Astrocyte (in vitro differentiated cells and primary cell): ENCODE data around the gene GLYATL3.

ENCODE experiments used
- EZH2 ChIP-seq: IDR thresholded peaks from 2 replicates; pipeline ENCODE4 v1.6.1; 2012; ENCODE audit warnings: mild to moderate bottlenecking, low read length, inconsistent platforms; ENCODE audit not compliant: insufficient read depth
- TF ChIP-seq, protein P1 (sequence below): IDR thresholded peaks from 2 replicates; pipeline ENCODE4 v1.5.1; 2011; ENCODE audit warnings: low read depth, mild to moderate bottlenecking, inconsistent platforms, low read length, moderate library complexity; ENCODE audit not compliant: insufficient read depth

DNA sequence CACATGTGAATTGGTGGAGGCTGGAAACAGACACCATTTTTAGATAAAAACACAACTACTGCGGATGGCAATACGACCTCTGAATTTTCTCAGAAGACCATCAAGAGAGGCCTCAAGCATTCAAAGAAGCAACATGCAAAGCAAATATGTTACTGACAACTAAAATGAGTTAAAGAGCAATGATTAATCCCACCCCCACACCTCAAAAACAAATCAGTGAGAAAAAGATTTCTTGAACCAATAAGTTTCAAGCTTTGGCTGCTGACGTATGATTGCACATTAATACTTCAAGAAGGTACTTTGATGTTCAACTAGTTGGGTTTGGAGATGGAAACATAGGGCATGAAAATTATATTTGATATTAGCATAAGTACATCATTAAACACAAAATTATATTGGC is 37.7 kb upstream of the GLYATL3 start:
- TF ChIP-seq, protein P1, sequence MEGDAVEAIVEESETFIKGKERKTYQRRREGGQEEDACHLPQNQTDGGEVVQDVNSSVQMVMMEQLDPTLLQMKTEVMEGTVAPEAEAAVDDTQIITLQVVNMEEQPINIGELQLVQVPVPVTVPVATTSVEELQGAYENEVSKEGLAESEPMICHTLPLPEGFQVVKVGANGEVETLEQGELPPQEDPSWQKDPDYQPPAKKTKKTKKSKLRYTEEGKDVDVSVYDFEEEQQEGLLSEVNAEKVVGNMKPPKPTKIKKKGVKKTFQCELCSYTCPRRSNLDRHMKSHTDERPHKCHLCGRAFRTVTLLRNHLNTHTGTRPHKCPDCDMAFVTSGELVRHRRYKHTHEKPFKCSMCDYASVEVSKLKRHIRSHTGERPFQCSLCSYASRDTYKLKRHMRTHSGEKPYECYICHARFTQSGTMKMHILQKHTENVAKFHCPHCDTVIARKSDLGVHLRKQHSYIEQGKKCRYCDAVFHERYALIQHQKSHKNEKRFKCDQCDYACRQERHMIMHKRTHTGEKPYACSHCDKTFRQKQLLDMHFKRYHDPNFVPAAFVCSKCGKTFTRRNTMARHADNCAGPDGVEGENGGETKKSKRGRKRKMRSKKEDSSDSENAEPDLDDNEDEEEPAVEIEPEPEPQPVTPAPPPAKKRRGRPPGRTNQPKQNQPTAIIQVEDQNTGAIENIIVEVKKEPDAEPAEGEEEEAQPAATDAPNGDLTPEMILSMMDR, result no peak
- no peak for TF ChIP-seq EZH2
